NCI-H2171 (cell line): Measurements from ENCODE around the gene NR6A1.
A peak's percentile ranks its signal among the peaks of the same experiment; 100 is the strongest.

Source experiments
- DNase-seq: peaks from one replicate; lab custom pipeline; 2025; lab: John Stamatoyannopoulos, UW

NR6A1 gene

DNA sequence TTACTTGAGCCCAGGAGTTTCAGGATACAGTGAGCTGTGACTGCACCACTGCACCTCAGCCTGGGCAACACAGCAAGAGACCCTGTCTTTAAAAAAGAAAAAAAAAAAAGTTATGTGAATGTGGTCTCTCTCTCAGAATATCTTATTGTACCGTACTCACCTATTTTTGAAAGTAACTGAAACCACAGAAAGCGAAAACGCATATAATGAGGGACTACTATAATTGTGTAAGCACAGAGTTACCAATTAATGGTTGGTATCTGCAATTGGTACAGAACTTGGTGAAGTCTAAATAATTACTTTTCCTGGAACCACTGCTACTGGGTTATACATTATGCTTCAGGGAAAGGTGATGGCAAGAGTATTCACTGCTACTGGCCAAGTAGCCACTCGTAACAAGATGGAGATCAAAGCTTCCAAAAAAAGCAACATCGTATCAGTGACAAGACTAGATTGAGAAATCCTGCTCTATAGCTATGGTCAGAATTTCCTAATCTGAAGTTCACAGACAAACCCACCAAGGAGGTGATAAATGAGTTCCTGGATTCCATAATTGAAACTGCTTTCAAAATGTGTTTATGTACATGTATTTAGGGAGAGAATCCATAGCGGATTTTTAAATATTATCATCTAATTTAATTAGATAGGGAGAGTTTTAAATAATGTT is 82.7 kb downstream of the NR6A1 start:
- no peak for DNase-seq

DNA sequence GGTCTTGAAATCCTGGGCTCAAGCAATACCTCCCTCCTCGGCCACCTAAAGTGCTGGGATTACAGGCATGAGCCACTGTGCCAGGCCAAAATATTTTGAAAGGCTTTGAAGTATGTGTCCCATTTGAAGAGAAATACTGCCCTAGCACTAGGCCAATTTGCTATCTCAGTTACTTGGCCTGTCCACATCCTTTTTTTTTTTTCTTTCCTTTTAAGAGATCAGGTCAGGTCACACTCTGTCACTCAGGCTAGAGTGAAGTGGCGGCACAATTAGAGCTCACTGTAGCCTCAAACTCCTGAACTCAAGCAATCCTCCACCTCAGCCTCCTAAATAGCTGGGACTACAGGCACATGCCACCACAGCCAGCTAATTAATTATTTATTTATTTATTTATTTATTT is 84.2 kb downstream of the NR6A1 start:
- DNase-seq = no peak

DNA sequence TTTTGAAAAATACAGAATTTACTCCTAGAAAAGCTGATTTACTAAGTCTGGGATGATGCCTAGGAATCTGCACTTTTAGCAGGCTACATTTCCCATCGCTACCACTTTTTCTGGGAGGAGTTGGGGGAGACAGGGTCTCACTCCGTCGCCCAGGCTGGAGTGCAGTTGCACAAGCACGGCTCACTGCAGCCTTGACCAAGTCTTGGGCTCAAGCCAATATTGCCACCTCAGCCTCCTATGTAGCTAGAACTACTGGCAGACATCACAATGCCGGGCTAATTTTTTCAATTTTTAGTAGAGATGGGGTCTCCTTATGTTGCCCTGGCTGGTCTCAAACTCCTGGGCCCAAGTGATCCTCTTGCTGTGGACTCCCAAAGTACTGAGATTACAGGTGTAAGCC is 85.9 kb downstream of the NR6A1 start:
- no peak for DNase-seq

DNA sequence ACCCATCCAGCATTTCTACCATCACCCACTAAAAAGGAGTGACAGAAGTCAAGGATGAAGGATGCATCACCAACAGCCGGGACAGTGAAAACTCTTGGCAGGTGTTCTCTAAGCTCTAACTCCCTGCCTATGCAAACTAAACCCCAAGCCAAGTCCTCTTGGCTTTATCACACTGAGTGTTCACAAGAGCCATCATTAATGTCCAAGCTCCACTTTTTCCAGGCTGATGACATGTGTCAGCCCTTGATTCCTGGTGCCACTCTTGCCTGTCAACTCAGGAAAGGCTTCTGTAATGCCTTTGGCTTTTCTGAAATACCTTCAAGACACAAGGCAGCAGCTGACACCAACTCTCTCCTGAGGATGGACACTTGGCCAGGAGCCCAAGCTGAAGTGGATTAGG is 86.9 kb downstream of the NR6A1 start:
- no peak for DNase-seq

DNA sequence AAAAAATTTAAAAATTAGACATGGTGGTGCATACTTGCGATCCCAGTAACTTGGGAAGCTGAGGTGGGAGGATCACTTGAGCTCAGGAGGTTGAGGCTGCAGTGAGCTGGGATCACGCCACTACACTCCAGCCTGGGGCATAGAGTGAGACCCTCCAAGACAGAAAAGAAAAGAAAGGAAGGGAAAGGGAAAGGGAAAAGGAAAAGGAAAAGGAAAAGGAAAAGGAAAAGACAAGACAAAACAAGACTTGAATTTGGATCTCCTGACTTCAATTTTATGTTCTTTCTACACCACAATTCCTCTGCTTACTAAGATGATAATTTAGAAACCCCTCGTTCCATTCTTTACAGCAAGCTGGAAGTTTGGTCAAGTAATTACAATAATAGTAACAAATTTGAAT is 88.1 kb downstream of the NR6A1 start:
- no peak for DNase-seq

DNA sequence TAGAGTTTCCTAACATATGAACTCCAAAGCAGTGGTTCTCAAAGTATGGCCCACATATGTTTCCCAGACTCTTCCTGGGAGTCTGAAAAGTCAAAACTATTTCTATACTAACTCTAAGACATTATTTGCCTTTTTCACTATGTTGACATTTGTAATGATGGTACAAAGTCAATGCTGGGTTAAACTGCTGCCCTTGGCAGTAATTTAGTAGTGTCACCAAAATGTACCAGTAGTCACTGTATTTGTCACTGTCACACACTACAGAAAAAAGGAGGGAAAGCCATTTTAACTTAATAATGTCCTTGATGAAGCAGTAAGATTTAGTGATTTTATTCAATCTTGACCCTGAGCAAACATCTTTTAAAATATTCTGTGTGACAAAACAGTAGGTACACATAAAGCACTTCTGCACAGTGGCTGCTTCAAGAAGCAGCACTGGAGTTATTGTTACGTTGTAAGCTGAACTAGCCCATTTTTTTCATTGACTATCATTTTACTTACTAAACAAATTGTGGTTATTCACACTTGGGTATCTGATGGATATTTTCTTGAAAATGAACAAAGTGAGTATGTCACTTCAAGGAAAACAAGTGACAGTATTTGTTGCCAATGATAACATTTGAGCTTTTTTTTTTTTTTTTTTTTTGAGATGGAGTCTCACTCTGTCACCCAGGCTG is 90.3 kb downstream of the NR6A1 start:
- no peak for DNase-seq

DNA sequence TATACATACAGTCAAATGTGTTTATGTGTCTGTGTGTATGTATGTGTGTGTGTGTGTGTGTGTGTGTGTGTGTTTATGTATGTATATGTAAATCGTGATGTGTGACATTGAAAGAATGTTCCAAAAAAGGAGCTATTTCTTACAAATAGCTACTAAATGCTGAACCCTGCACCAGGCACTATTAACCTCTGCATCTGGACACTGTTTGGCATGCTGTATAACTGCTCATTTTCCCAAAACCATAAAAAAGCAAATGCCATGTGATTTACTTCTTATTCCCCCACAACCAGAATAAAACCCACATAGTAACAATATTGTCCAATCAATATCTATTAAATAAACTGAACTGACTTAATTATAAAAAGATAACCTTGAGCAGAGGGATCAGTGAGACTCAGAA is 91.1 kb downstream of the NR6A1 start:
- no peak for DNase-seq

DNA sequence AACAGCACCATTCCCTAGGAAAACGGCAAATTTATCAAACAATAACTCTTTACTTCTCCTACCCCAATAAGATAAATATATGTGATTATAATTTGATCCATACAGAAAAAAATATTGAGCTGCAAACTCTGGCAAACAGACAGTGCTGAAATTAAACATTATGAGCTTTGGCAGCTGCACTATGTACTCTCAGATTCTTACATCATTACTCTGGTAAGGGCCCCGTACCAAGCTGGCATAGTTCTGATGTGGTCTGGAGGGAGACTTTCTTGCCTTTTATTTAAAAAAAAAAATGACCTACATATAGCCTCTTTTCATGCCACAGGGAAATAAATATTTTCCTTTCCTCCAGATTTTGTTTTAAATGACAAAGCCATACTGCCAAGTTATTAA is 95.0 kb downstream of the NR6A1 start:
- DNase-seq = no peak

DNA sequence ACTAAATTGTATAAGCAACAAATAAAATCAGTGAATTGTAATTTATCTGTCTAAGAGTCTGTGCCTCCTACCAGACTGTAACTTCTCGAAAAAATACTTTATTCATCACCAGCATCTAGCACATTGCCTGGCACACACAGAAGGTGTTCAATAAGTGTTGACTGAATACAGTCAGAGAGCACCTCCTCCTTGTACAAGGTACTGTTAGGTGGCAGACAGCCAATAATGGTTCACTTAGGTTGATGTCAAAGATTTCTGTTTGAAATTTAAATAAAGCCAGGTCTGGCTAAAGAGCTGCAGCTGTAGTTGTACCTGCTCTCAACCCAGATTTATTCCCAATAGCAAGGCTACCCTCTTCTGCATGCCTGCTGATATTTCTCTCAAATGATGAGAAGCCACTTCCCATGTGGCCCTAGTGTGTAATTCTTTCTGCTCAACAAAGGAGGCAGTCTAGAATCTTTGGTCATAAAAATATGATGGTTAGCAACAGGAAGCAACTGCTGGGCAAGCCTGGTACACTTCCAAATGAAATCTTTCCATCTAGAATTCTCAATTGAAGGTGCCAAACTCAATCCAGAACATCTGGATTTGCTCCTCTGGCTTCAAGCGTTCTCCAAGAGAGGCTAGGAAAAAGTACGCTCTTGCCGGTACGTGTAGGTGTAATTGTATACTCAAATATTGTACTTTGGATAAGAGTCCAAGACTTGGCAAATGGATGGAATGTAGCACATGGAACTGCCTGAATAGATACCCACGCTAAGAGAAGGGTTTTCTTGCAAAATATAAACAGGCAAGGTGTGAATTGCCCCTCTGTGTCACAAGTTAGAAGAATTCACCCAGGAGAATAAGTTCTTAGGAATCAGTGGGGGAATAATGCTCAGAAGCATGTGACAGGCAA is 95.6 kb downstream of the NR6A1 start:
- no peak for DNase-seq

DNA sequence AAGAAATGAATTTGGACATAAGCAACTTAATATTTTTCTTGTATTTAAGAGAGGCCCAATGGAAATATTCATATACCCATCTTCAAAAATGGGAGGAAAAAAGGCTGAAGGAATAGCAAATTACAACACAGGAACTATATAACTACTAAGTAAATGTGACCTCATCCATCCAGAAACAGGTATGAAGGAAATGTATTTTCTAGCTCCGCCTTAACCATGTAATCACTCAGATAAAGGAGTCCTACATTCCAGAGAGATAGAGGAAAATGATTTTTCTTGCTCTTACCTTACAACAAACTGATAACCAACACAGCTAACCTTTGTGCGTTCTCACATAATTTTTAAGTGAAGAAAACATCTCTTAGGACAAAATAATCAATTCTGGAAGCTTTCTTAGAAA is 96.5 kb downstream of the NR6A1 start:
- no peak for DNase-seq

DNA sequence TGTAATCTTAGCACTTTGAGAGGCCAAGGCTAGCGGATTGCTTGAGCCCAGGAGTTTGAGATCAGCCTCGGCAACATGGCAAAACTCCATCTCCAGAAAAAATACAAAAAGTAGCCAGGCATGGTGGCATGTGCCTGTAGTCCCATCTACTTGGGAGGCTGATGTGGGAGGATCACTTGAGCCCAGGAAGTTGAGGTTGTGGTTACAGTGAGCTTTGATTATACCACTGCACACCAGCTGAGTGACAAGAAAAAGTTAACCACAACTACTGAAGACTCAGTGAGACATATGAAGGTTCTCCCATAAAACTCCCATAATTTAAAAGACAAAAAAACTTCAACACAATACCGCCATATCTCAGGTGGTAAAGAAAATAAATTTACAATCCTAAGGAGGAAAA is 98.0 kb downstream of the NR6A1 start:
- DNase-seq = no peak

DNA sequence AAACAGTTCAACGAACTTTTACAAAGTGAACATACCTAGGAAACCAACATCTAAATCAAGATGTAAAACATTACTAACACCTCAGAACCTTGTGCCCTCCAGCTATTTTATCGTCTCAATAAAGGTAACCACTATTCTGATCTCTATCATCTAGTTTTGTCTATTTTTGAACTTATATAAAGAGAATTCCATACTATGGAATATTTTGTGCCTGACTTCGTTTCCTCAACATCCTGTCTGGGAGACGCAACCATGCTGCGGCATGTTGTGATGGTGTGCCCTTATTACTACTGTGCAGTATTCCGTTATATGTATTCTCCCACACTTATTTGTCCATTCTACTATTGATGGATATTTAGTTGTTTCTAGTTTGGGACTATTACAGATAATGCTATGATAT is 99.2 kb downstream of the NR6A1 start:
- DNase-seq = no peak

DNA sequence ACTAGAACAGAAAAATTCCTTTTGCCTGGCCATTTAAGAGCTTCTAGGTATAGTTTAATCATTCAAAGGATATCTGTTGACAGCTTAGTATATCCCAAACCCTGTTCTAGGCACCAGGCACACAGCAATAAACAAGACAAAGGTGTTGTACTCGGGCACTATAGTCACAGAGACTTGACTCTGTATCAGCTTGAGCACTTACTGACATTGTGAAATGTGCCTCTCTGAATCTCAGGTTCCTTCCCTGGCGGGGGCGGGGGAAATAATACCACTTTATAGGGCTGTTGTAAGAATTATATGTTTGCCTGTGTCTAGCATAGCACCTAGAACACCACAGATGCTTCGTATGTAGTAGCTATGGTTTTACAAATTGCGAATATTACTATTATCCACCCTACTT is 104.5 kb downstream of the NR6A1 start:
- no peak for DNase-seq

DNA sequence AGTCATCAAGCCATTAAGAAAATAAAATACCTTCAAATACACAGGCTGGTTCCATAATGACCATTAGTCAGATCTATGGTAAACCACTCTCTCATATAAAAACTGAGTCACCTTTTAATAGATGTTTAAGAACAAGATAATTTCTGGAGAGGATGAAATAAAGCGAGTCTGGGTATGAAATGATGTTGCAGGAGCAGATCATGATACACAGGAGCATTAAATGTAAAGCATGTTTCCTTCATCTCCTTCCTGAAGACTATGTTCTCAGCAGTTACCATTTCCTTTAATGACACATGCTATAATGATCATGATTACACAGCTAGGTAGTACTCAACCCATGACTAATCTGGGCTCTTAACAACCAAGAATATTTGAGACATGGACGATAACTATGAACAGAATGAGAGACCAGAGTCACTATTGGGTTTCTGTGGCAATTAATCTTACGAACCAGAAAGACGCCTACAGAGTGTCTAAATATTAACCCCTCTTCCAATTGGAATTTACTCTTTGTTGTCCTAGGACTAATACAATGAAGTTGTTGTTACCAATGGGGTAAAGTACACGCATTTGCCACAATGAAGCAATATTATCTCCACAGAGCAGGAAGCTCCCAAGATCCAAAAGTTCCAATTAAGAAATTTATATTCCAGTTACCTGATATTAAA is 105.6 kb downstream of the NR6A1 start:
- DNase-seq = no peak

DNA sequence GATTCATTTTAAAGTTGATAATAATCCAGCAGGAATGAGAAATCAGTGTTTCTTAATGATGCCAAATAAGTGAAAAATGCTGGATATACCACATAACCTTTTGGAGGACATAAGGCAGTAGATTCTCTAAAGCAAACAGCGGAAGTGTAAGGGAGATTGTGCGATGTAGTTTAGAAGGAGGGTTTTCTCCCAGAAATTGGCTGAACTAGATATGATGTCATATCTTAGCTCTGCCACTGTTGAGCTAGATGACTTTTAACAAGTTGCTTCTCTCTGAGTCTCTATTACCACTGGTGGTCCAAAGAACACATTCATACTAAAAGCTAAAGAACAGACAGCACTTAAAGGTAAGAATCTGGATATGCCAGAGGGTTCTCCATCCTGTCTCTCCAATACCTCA is 107.0 kb downstream of the NR6A1 start:
- DNase-seq = no peak

DNA sequence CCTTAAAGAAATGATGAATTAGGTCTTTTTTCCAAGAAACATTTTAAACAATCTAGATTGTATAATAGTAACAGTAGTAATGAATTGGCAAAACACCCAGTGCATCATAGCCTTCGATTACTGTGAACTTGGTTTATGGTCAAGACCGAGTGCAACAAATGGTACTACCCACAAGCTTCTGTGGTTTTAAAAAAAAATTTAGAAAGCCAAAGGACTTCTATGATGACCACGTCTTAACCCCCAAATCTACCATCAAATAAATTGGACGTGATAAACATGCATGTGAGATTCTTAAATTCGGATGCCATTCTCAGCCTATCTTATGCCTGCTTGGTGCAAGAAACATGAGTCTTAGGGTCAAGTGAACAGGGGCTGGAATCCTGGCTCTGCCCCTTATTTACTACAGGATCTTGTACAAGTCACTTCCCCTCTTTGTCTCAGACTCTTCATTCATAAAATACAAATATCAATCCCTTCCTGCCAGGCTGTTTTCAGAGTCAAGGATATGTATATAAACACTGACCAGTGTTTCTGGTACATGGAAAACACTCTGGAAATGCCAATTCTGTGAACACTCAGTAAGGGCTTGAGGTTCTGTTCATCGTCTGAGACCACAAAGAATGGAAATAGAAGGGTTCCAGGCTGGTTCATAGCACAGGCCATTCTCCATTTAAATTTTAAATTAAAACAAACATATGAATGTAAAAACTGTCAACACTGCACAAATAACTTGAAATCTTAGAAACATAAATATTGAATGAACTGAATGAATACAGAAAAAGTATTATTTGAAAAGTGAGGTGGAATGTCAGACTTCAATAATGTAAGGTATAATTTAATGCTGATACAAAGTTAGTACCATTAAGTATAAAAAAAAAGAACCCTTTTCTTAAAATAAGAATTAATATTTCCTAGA is 107.8 kb downstream of the NR6A1 start:
- DNase-seq = no peak

DNA sequence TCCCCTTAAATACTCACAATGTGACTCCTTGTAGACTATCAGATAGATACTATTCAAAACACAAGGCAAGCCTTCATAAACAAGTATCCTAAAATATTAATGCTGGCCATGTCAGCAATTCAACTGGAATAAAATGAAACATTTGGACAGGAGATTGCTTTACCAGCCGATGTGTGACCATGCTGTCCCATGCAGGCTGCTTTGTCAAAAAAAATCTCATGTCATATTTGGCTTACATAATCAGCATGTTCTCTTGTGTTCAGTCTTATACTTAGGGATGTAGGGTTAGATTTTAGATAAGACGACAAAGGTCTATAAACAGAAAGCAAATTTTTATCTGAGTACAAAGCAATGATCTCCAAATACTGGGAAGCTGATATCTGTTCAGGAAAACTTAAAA is 108.5 kb downstream of the NR6A1 start:
- no peak for DNase-seq

DNA sequence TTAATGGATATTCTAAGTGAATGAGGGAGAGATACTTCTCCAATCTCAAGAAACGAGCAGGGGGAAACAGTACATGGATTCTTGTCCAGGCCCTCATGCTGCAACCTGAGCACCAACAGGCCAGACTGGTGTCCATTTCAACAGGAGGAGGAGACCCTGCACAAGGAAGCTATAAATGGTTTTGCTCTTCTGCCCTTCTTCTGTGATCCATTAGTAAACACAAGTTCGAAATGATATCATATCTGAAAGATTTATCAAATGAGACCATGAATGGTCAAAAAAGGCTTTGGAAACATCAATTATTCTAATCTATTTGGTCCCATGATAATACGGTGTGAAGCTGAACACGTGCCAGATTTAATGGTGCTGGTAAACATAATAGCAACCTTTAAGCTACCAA is 109.8 kb downstream of the NR6A1 start:
- no peak for DNase-seq

DNA sequence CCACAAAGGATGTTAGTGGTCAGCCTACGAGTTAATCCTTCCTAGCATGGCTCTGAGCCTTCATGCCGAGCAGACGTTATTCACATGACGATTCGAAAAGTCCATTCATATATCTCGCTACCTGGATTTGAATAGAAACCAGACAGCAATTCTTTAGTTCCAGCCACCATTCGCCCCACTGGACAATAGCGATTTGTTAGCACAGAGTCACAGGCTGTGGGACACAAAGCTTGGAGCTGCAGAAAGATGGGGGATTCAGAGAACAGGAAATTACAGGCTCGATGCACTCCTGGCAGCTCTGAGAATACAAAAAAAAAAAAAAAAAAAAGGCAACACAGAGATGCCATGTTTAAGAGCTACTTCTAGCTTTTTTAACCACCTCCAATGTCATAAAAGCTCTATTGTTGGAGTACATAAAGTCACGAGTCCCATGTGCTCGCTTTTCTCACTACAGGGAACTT is 110.7 kb downstream of the NR6A1 start:
- DNase-seq = no peak

DNA sequence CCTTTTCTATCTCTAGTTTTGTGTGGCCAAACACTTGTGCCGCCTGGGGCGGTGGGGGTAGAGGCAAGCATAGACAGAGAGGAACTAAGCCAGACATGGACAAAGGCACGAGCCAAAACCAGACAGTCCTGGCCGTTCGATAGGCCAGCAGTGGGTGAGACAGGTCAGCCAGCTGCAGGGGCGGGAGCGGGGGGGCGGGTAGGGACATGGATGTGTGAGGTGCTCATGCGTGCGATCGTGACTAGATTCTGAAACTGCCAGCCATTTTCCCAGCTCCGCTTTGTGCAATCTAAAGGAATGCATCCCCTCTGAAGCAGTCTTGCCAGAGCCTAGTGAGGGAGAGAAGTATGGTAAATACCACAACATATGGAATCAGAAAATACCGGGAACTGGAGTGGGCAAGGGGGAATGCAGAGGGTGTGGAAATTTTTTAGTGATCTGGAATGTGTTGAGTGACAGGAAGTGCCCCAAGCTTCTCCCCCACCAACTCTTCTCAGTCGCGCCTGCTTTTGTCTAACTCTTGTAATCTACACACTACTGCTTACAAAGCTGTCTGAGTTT is 111.9 kb downstream of the NR6A1 start:
- DNase-seq = peak; percentile 24
